Spleen (tissue), 7 donors: Measurements from ENCODE around the gene TBKBP1.

Source experiments
- CTCF ChIP-seq, 11 experiments: fragments of 200-600 bp in 7 of 11; fragments of 450-650 bp in 4 of 11; sonication (generic) in 4 of 11; IDR thresholded peaks in 8 of 11; conservative IDR thresholded peaks in 3 of 11; 1 replicate in 7 of 11; 2 replicates in 4 of 11; pipeline versions ENCODE4 v1.4.0 to v1.8.0; 2016 to 2021; ENCODE audit warnings: antibody characterized with exemption in 11 of 11, inconsistent platforms in 4 of 11, mild to moderate bottlenecking in 1 of 11
- POLR2A ChIP-seq, 3 donors: fragments of 450-650 bp; IDR thresholded peaks; one replicate each; pipeline ENCODE4 v1.5.1; 2017; ENCODE audit warnings: antibody characterized with exemption in 3 of 3, mild to moderate bottlenecking in 1 of 3
- POLR2AphosphoS5 ChIP-seq, 3 donors: sonication (generic); formaldehyde crosslinking; IDR thresholded peaks; one replicate each; pipeline ENCODE4 v1.5.1; 2017; ENCODE audit warnings: antibody characterized with exemption in 3 of 3
- donor health status: DM: no; HTN: no; CAD: no; lungs with moderate emphysema.
- donor health status: DM: no; HTN: no; CAD: no.
- donor health status: DM: no; HTN: no; CAD: no.

- TF ChIP-seq CTCF (IDR thresholded peaks at IDR 0.05 in 8 of 11, conservative IDR thresholded peaks at IDR 0.05 in 3 of 11) (peak in 1 of 11 experiments; percentile 13), POLR2A (IDR thresholded peaks at IDR 0.05) (no peak), POLR2AphosphoS5 (IDR thresholded peaks at IDR 0.05) (peak; percentile 66 to 86 (median 82))
These were observed 43.1 kb upstream of the TBKBP1 start for GRCh38 chr17:47650525-47651522.
